22Rv1 (cell line): ENCODE data around the gene LPIN3.

Experiments used
- CTCF ChIP-seq: fragments of 450-650 bp; IDR thresholded peaks from 2 replicates; pipeline ENCODE4 v1.5.1; 2017; ENCODE audit warnings: mild to moderate bottlenecking
- ZFX ChIP-seq: fragments of 450-650 bp; IDR thresholded peaks from 2 replicates; pipeline ENCODE4 v1.6.1; 2017; ENCODE audit warnings: antibody characterized with exemption, borderline replicate concordance

GRCh38 chr20:41308290-41308711 is 32.3 kb upstream of the LPIN3 start:
- TF ChIP-seq CTCF (no peak), ZFX (no peak)
